GM11168 (cell line): ENCODE measurements around the gene TMPRSS13.

ENCODE experiments used
- in situ Hi-C: fragments of 300-500 bp; cut with MboI; formaldehyde crosslinking; loops from one replicate; pipeline ENCODE4 v1.12.0; 2022; ENCODE audit warnings: low sequenced_read_pairs; ENCODE audit not compliant: unreplicated experiment

The TMPRSS13 gene

GRCh38 chr11:117950993-117951961 is 22.1 kb upstream of the TMPRSS13 start:
- in situ Hi-C loops: no loop called here

GRCh38 chr11:117950301-117950700 is 21.1 kb upstream of the TMPRSS13 start:
- in situ Hi-C loops: no loop called here

GRCh38 chr11:117949062-117949461 is 19.9 kb upstream of the TMPRSS13 start:
- in situ Hi-C loops: loop anchor here (5.0 kb wide), 2 partner anchors 97 to 108 kb away; no protein-coding TSS in a partner anchor

GRCh38 chr11:117948466-117948865 is 19.3 kb upstream of the TMPRSS13 start:
- in situ Hi-C loops: loop anchor here (5.0 kb wide), 2 partner anchors 96 to 109 kb away; no protein-coding TSS in a partner anchor

- in situ Hi-C loops: loop anchor here (5.0 kb wide), 2 partner anchors 95 to 110 kb away; no protein-coding TSS in a partner anchor
Measured at GRCh38 chr11:117947751-117948150, 18.5 kb upstream of the TMPRSS13 start.

- in situ Hi-C loops: loop anchor here (5.0 kb wide), 2 partner anchors 95 to 110 kb away; no protein-coding TSS in a partner anchor
Measured at GRCh38 chr11:117946842-117947526, 17.8 kb upstream of the TMPRSS13 start.

- in situ Hi-C loops: loop anchor here (5.0 kb wide), 2 partner anchors 94 to 111 kb away; no protein-coding TSS in a partner anchor
Measured at GRCh38 chr11:117946156-117946841, 17.1 kb upstream of the TMPRSS13 start.

GRCh38 chr11:117945047-117945810 is 16.0 kb upstream of the TMPRSS13 start:
- in situ Hi-C loops: loop anchor here (5.0 kb wide), 2 partner anchors 93 to 112 kb away; no protein-coding TSS in a partner anchor

GRCh38 chr11:117944554-117944953 is 15.4 kb upstream of the TMPRSS13 start:
- in situ Hi-C loops: no loop called here

- in situ Hi-C loops: no loop called here
Measured at GRCh38 chr11:117941976-117942654, 12.9 kb upstream of the TMPRSS13 start.

- in situ Hi-C loops: no loop called here
Measured at GRCh38 chr11:117941163-117941707, 12.0 kb upstream of the TMPRSS13 start.

- in situ Hi-C loops: no loop called here
Measured at GRCh38 chr11:117940736-117941135, 11.5 kb upstream of the TMPRSS13 start.

GRCh38 chr11:117936973-117937372 is 7.8 kb upstream of the TMPRSS13 start:
- in situ Hi-C loops: no loop called here

- in situ Hi-C loops: no loop called here
Measured at GRCh38 chr11:117934526-117935307, 5.5 kb upstream of the TMPRSS13 start.

GRCh38 chr11:117933930-117934329 is 4.7 kb upstream of the TMPRSS13 start:
- in situ Hi-C loops: no loop called here

GRCh38 chr11:117933475-117933874 is 4.3 kb upstream of the TMPRSS13 start:
- in situ Hi-C loops: no loop called here

- in situ Hi-C loops: no loop called here
Measured at GRCh38 chr11:117932947-117933346, 3.7 kb upstream of the TMPRSS13 start.

- in situ Hi-C loops: no loop called here
Measured at GRCh38 chr11:117932426-117932825, 3.2 kb upstream of the TMPRSS13 start.
